NCI-H526 (cell line): ENCODE measurements around the gene OGG1.

Experiments used
- DNase-seq, 2 experiments: peaks; one replicate each; lab custom pipeline; 2025; lab: John Stamatoyannopoulos, UW

Gene OGG1

DNA sequence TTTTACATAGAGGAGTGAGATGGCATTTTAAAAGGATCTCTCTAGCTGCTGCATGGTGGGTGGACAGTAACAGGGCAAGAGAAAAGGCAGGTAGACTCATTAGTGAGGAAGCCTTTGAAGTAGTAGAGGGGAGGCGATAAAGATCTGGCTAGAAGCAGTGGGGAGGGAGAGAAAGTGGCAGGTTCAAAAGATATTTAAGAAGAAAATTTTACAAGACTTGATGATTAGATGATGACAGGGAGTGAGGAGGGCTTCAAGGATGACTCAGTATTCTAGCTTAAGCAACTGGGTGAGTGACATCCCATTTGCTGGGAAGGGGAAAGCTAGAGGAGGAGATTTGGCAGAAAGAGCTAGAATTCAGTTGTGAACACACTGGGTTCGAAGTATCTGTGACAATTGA lies 22.0 kb upstream of the OGG1 start:
- no peak for DNase-seq

DNA sequence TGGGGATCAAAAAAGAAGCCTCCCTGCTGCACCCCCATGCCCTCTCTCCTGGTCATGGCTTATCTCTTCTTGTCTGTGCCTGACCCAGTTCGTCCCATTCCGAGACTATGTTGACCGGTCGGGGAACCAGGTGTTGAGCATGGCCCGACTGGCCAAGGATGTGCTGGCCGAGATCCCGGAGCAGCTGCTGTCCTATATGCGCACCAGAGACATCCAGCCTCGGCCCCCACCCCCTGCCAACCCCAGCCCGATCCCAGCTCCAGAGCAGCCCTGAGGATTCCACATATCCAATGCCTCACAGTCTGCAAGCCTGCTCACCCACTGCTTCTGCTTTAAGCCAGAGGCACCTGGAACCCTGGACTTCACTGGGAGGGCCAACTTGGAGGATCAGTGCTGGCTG lies 20.3 kb upstream of the OGG1 start:
- DNase-seq = no peak

DNA sequence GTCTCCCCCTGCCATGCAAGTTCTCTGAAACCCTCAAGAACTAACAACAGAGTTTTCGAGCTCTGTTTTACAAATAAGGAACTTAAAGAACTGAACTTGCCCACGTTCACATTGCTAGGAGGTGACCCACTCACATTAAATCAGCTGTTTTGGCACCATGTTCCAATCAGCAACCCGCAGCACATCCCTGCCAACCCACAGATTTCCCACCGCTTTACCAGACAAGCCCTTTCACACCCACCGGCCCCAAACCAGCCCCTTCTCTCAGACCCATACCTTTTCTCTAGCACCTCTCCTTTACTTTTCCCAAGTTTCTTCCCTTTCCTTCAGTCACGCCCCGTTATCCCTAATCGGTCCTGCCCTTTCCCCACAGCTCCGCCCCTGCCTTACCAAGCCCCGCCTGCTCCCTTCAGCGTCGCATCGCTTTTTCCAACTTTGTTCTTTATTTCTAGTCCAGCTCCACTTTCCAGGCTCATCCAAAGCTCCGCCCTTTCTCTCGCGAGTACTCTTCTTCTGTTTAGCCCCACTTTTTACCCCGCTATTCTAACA lies 19.0 kb upstream of the OGG1 start:
- peak; percentile 59 to 87 for DNase-seq

DNA sequence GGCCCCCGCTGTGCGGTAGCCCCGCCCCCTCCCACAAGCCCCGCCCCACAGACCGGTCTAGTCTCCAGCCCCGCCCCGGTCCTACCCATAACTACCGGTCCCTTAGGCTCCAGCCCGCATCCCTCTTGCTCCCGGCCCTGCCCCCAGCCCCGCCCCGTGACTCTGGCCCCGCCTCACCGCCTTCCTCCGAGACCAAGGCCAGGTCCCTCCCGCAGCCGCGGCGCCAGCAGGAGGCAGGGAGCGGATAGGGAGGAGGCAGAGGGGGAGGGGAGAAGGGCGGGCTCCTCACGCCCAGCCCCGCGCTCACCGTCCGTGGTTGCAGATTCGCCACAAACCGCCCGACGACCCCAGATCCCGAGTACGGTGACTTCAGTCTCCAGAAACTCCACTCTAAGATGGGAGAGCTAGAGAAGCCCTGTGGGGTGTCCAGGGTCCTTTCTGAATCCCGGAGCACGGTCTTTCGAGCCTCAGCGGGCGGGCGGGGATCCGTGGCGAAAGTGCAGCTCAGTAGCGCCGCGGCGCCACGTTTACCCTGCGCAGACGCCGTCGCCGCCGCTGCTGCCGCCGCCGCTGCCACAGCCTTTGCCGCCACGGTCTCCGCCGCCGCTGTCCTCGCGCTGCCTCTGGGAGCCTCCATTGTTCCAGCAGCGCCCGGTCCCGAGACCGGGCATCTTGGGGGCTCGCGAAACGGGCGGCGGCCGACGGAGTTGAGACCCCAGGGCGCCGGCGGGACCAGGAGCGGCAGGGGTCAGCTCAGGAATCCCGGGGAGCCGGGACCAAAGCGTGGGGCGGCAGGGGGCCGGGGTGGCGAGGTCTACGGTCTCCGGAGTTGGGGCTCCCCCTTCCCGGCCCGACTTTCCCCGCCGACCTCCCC lies 18.3 kb upstream of the OGG1 start, which contains the start of gene BRPF1:
TSS of gene BRPF1 (plus strand) at position 530 of the 874 bp plus-strand sequence. CDS start 2,406 bp downstream, outside the sequence.
- DNase-seq = peak; percentile 95 to 99

DNA sequence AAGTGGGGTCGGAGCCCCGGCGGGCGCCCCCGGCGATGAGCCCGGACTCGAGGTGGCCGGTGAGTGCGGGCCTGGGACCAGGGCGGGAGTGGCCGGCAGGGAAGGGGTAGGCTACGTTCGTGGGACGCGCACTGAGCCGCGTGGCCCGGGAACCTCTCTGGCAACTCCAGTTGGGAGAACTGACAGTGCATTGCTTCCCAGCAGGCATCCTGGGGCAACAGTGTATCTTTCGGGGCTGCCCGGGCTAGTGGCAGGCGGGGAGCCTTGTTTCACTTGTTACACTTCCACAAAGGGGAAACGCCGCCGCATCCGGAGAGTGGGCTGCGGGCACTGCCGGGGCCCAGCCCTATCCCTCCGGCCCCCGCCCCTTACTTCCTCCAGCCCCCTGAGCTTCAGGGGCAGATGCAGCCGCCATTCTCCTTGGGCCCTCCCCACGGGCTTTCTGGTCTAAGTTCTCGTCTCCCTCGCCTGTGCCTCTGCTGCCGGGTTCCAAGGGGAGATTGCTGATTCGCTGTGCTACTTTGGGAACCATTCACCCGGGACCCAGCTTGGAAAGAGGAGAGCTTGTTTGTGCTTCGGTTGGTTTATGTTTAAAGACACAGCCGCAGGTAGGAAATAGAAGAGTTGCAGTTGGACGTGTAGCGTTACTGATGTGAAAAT lies 17.5 kb upstream of the OGG1 start:
- DNase-seq = peak in 1 of 2 experiments; percentile 24

DNA sequence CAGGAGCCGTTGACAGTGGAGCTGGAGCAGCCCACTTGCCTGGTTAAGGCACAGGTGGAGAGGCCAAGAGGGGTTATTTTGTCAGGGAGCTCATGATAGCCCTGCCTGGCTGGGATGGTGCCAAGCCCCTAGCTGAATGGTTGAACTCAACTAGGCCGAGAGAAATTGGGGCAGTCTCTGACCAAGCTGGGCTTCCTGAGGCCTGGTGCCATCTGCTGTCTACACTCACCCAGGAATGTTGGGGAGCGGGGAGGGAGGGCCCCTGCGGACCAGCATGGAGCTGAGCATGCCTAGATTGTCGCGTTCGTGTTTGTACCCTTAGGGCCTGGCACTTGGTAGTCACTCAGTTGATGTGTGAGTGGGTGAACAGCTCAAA lies 17.0 kb upstream of the OGG1 start:
- DNase-seq = no peak

DNA sequence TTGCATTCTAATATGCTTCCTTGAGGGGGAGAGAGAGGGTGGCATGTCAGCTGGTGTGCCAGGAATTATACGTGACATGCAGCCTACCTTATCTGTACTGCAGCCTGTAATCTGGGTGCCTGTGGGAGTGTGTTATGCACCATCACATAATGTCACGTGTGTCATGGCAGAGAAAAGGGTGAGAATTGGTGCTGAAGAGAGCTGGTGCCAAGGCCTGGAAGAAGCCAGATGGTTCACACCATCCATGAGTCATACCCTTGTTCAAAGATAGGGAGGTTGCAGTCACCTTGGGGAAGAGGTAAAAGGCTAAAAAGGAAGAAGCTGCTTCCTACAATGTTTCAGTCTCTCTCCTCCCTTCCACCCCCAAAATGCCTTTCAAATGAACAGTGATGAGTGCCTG lies 12.9 kb upstream of the OGG1 start:
- DNase-seq = no peak

DNA sequence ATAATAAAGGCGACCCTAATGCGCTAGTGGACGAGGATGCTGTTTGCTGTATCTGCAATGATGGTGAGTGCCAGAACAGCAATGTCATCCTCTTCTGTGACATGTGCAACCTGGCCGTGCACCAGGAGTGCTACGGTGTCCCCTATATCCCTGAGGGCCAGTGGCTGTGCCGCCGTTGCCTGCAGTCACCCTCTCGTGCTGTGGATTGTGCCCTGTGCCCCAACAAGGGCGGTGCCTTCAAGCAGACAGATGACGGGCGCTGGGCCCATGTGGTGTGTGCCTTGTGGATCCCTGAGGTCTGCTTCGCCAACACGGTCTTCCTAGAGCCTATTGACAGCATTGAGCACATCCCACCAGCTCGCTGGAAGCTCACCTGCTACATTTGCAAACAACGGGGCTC lies 10.6 kb upstream of the OGG1 start:
- DNase-seq = no peak

DNA sequence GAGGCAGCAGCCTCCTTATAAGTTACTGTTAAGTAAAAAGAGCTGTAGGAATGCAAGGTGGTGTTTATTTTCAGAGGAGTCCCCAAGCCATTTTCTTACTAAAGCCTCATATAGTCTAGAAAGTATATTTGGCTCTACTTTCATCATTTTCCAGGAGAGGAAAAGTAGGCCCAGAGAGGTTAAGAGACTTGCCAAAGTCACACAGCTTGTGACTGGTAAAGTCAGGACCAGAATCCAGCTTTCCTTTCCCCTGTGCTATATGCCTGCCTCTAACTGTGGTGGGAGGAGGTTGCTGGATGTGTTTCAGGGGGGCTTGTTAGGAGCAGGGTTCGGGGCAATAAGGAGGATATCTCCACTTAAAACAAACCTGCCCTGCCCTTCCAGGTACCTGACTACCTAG lies 7.2 kb upstream of the OGG1 start:
- no peak for DNase-seq

DNA sequence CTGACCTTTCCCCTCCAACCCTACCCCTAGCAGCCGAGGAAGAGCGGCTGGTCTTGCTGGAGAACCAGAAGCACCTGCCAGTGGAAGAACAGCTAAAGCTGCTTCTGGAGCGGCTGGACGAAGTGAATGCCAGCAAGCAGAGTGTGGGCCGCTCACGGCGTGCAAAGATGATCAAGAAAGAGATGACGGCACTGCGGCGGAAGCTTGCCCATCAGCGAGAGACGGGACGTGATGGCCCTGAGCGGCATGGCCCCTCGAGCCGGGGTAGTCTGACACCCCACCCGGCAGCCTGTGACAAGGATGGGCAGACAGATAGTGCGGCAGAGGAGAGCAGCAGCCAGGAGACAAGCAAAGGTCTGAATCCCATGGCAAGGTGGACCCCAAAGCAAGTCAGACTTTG lies 6.2 kb upstream of the OGG1 start:
- DNase-seq = no peak

DNA sequence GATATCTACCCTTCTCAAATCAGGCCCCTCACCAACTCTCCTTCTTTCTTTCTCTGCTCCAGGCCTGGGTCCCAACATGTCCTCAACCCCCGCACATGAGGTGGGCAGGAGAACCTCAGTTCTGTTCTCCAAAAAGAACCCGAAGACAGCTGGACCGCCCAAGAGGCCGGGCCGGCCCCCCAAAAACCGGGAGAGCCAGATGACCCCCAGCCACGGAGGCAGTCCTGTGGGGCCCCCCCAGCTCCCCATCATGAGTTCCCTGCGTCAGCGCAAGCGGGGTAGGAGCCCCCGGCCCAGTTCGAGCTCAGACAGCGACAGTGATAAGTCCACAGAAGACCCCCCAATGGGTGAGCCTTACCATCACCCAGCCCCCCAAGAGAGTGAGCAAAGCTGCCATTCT lies 5.6 kb upstream of the OGG1 start:
- DNase-seq = no peak

DNA sequence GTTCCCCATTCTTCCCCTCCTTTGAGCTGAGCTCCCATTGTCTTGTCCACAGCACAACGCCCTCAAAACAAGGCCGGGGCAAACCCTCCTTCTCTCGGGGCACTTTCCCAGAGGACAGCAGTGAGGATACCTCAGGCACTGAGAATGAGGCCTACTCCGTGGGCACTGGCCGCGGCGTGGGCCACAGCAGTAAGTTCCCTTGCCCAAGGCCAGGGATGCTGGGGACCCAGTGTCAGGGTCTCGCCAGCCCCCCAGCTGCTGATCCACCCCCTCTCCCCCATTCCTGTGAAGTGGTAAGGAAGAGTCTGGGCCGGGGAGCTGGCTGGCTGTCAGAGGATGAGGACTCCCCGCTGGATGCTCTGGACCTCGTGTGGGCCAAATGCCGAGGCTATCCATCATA lies 4.2 kb upstream of the OGG1 start:
- no peak for DNase-seq

DNA sequence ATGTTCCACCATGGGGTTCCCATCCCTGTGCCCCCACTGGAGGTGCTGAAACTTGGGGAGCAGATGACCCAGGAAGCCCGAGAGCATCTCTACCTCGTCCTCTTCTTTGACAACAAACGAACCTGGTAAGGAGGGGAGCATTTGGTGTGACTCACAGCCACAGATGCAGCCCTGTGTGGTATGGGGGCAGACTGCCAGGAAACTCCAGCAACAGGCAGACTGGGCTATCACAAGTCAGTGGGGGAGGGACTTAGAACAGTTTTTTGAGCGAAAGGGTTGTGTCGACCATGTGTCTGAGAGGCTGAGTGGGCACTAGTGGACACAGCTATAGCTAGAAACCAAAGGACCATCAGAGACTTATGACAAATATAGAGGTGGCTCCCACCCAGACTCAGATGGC lies 3.4 kb upstream of the OGG1 start:
- no peak for DNase-seq

DNA sequence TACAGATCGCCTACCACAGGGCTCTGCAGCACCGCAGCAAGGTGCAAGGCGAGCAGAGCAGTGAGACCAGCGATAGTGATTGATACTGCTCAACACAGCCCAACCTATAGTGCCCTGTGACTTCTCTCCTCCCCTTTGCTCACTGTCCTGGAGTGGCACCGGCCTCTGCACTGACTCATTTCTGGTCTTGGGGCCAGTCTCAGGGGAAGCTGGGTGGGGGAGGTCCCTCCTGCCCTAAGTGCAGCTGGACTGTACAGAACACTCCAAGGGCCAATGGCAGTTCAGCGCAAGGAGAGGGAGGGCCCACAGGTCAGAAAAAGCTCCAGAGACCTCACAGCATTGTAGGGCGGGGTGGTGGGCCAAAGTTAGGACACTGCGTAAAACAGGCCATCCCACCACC lies 2.5 kb upstream of the OGG1 start:
- DNase-seq = no peak

DNA sequence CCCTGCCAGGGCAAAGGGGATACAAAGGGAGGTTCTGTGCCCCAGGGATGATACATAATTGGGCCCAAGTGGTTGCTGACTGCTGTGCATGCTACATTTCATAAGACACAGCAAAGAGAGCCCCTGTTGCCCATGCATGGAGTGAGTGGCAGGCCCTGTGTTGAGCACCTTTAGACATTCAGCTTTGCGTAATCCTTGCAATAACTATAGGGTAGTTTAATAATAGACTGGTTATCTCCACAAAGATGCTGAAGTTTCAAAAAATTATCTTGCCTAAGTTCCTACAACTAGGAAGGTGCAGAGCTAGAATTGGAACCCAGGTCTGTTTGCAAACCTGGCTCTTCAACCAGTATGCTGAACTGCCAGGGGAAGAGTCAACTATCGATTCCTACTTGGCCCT lies 1.7 kb upstream of the OGG1 start:
- DNase-seq = no peak

DNA sequence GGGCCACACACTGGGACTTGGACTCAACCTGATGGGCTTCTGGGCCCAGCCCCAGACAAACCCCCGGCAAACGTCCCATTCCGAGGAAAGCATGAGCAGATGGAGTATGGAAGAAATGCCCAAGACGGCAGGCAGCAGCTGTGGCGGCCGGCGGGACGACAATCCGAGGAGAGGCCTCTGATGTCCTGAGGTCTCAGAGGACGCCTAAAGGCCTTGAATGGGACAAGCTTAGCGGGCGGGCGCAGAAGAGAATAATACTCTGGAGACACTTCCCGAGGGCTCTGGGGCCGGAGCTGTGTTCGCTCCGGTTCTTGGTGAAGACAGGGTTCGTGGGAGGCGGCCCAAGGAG lies 482 bp upstream of the OGG1 start:
- DNase-seq = peak; percentile 51 to 70

DNA sequence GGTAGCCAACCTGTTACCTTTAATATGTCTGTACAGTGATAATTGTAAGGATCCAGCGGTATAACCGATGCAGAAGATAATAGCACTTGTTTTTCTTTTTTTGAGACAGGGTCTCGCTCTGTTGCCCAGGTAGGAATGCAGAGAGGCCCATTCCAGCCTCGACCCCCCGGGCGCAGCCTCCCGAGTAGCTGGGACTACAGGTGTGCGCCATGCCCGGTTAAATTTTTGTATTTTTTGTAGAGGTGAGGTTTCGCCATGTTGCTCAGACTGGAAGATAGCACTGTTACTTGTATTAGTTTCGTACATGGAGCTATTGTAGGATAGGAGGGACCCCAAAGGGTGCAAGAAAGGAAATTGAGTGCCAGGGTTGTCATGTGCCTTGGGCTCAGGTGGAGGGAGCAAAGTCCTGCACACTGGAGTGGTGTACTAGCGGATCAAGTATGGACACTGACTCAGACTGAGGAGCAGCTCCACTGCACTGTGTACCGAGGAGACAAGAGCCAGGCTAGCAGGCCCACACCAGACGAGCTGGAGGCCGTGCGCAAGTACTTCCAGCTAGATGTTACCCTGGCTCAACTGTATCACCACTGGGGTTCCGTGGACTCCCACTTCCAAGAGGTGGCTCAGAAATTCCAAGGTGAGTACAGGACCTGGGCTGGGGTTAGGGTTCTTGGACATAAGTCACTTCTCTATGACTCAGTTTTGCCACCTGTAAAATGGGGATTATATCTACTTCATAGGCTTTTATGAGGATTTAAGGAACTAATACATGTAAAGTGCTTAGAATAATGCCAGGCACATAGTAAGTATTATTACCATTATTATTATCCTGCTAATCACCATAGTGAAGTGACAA lies 1.0 kb downstream of the OGG1 start:
- peak in 1 of 2 experiments; percentile 20 for DNase-seq

DNA sequence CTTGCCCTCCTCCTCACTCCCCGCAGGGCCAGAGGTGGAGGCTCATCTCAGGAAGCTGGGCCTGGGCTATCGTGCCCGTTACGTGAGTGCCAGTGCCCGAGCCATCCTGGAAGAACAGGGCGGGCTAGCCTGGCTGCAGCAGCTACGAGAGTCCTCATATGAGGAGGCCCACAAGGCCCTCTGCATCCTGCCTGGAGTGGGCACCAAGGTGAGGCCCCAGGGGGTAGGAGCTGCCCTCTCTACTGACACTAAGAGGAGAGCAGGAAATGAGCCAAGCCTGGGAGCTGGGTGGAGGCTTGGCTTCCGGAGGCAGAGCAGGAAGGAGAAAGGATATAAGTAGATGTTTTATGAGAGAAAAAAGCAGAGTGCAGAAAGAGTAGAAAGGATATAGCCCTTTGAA lies 4.9 kb downstream of the OGG1 start:
- DNase-seq = no peak

DNA sequence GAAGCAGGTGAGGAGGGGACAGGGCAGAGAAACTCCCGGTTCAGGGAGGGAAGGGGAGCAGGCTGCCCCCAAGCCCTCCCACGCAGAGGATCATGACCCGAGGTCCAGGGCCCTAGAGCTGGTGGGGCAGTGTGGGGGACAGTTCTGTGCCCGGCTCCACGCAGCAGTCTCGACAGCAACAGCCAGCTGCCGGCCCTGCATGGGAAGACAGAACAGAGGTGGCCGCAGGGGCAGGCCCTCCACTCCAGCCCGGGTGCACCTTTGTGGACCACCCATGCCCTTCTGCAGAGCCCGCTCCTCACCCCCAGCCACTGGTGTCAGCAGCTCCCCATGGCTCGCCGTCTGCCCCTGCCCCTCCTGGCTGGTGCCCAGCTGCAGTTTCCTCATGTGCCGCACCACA lies 7.7 kb downstream of the OGG1 start:
- no peak for DNase-seq

DNA sequence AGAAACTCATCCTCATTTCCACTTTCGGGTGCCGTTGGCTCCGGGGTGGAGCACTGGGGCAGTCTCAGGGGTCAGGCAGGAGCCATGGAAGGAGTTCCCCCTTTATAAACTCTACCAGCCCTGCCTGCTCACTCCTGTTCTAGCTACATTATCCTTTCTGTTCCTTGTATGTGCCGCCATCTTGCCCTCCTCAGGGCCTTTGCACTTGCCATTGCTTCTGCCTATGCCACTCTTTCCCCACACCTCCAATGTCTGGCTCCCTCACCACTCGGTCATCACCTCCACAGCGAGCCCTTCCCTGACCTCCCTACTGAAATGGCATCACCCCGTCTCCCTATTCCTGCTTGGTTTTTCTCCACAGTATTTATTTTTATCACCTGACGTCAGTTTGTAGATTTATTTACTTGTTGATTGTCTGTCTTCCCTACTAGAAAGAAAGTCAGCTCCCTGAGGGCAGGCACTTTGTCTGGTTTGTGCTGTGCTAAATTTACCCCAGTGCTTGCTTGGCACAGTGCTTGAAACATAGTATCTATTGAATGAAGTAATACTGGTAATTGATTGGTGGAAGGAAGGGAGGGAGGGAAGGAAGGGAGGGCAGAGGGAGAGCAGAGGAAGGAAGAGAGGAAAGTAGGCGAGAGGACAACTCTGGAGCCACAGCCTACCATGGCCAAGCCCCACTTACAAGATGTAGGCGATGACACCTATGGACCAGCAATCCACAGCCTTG lies 11.2 kb downstream of the OGG1 start:
- DNase-seq = no peak

DNA sequence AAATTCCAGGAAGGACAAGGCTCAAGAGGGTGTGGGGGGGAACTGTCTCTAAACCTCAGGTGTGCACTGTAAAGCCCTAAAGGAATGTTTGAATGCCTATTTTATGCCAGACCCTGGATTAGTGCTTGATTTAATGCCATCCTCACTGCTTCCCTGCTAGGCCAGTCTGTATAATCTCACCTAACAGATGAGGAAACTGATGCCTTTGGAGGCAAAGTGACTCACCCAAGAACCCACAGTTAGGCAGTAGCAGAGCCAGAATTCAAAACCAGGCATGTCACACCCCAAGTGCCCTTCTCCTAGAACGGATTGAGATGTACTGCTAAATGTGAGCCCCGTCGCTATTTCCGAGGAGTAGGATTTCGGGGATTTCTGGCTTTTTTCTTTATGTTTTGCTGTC lies 12.2 kb downstream of the OGG1 start:
- DNase-seq = no peak

DNA sequence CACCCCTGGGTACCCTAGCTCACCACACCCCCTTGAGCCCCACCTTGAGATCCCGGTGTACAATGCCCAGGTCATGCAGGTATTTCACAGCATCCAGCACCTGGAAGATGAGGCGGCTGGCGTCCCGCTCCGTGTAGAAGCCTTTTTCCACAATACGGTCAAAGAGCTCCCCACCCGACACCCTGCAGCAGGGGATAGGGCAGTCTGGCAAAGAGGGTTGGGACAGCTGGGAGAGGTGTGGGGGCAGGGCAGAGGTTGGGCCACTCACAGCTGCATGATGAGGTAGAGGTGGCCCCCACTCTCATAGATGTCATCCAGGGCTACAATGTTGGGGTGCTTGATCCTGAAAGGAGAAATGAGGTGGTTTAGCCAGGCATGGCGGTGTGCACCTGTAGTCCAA lies 13.1 kb downstream of the OGG1 start:
- no peak for DNase-seq
